Thymus (tissue), 11 donors: ENCODE measurements around the gene MLX. TPM values are rescaled to one million over a fixed set of nuclear protein-coding genes. Genes with fewer than 3 reads are reported as not detected.

ENCODE experiments used
- DNase-seq, 9 donors: peaks; one replicate each; pipeline ENCODE4 v3.0.0-alpha.2; 2013; ENCODE audit warnings: low spot score in 9 of 9, low read depth in 6 of 9, missing footprints in 1 of 9
- H3K27ac ChIP-seq, 2 donors: one replicate each; pipeline ENCODE4 v1.5.1; 2013; ENCODE audit warnings: control low read depth in 1 of 2, low read depth in 1 of 2, low read length in 1 of 2, mild to moderate bottlenecking in 1 of 2, moderate library complexity in 1 of 2
- H3K27me3 ChIP-seq, 2 donors: one replicate each; pipeline ENCODE4 v1.5.1; 2013; ENCODE audit warnings: low read length in 1 of 2; ENCODE audit not compliant: control insufficient read depth in 2 of 2, insufficient read depth in 1 of 2
- H3K36me3 ChIP-seq, 2 donors: one replicate each; pipeline ENCODE4 v1.5.1; 2013; ENCODE audit warnings: low read length in 1 of 2, mild to moderate bottlenecking in 1 of 2, moderate library complexity in 1 of 2; ENCODE audit not compliant: control insufficient read depth in 2 of 2, insufficient read depth in 2 of 2
- H3K4me1 ChIP-seq, 2 donors: one replicate each; pipeline ENCODE4 v1.5.1; 2013; ENCODE audit warnings: low read length in 2 of 2; ENCODE audit not compliant: control insufficient read depth in 2 of 2, insufficient read depth in 2 of 2
- H3K4me3 ChIP-seq, 2 donors: one replicate each; pipeline ENCODE4 v1.5.1; 2013; ENCODE audit warnings: low read length in 2 of 2, control low read depth in 1 of 2, mild to moderate bottlenecking in 1 of 2
- H3K9me3 ChIP-seq, 2 donors: one replicate each; pipeline ENCODE4 v1.5.1; 2013; ENCODE audit warnings: low read length in 1 of 2, mild to moderate bottlenecking in 1 of 2; ENCODE audit not compliant: control insufficient read depth in 2 of 2, insufficient read depth in 1 of 2
- whole genome bisulfite sequencing: extraction: QIAGEN DNeasy Blood & Tissue Kit; methylation state at CpG from one replicate; pipeline ENCODE4 v1.1.7; 2013; 5-methylcytosine and 5-hydroxymethylcytosine counted together
- polyA plus RNA-seq: library from polyadenylated mRNA; stranded (reverse); fragments of 200-250 nt; gene quantifications from one replicate; pipeline ENCODE4 v1.2.3, GENCODE V29; 2013
- total RNA-seq: library from RNA; stranded (reverse); fragments of 120-200 nt; gene quantifications from one replicate; pipeline ENCODE4 v1.2.4, GENCODE V29; 2013
- donor health status: healthy.

Gene MLX
- total and polyA plus RNA-seq, 2 donors: 29.3 to 45.2 TPM

- Histone ChIP-seq H3K27me3 (no peaks in the 10 kb centered on the region), H3K4me1 (peaks cover 15 to 31% of the 10 kb centered on the region in 2 donors), H3K9me3 (no peaks in the 10 kb centered on the region), H3K4me3 (no peak overlapping the region), H3K36me3 (peaks cover 14 to 16% of the 10 kb centered on the region in 2 donors), H3K27ac (no peak overlapping the region)
- no peak for DNase-seq
- 92% methylated on average over 3 of the region's 3 CpGs for WGBS
These were observed 6.7 kb upstream of the MLX start for GRCh38 chr17:42560246-42560645.

GRCh38 chr17:42561897-42562387 is 5.0 kb upstream of the MLX start, which contains the start of gene COASY:
TSS of gene COASY (plus strand) at chr17:42562148. CDS start at chr17:42562623, 475 bp downstream.
- Histone ChIP-seq H3K27me3 (no peaks in the 10 kb centered on the region), H3K27ac (peak within 1 kb of the TSS; percentile 84 to 86), H3K36me3 (peaks cover 24 to 29% of the 10 kb centered on the region in 2 donors), H3K4me1 (peaks cover 19 to 34% of the 10 kb centered on the region in 2 donors), H3K9me3 (no peaks in the 10 kb centered on the region), H3K4me3 (peak within 1 kb of the TSS; percentile 87 to 95)
- peak; percentile 86 to 98 (median 95) for DNase-seq
- WGBS: under 1% methylated on average over 26 of the region's 26 CpGs

- peak overlapping the region; percentile 87 to 95 for H3K4me3 ChIP-seq
- H3K9me3 ChIP-seq: no peaks in the 10 kb centered on the region
- H3K4me1 ChIP-seq: peaks cover 19 to 36% of the 10 kb centered on the region in 2 donors
- no peaks in the 10 kb centered on the region for H3K27me3 ChIP-seq
- H3K27ac ChIP-seq: peak overlapping the region; percentile 84 to 86
- DNase-seq: no peak
- WGBS: 21% methylated on average over 48 of the region's 48 CpGs
- H3K36me3 ChIP-seq: peaks cover 24 to 29% of the 10 kb centered on the region in 2 donors
These were observed 4.3 kb upstream of the MLX start for GRCh38 chr17:42562388-42563142.

GRCh38 chr17:42563143-42563509 is 3.8 kb upstream of the MLX start:
- H3K4me1 ChIP-seq: peaks cover 22 to 40% of the 10 kb centered on the region in 2 donors
- peaks cover 24 to 29% of the 10 kb centered on the region in 2 donors for H3K36me3 ChIP-seq
- DNase-seq: no peak
- H3K27me3 ChIP-seq: no peaks in the 10 kb centered on the region
- H3K9me3 ChIP-seq: no peaks in the 10 kb centered on the region
- no peak overlapping the region for H3K27ac ChIP-seq
- WGBS: 90% methylated on average over 14 of the region's 14 CpGs
- H3K4me3 ChIP-seq: peak overlapping the region; percentile 87 to 95

- no peak overlapping the region for H3K27ac ChIP-seq
- WGBS: 78% methylated on average over 1 of the region's 1 CpG
These were observed 3.4 kb upstream of the MLX start for GRCh38 chr17:42563543-42563942.

GRCh38 chr17:42563950-42564349 is 3.0 kb upstream of the MLX start:
- DNase-seq: no peak
- no peaks in the 10 kb centered on the region for H3K9me3 ChIP-seq
- H3K27ac ChIP-seq: no peak overlapping the region
- H3K27me3 ChIP-seq: no peaks in the 10 kb centered on the region
- peaks cover 30 to 37% of the 10 kb centered on the region in 2 donors for H3K36me3 ChIP-seq
- no peak overlapping the region for H3K4me3 ChIP-seq
- 92% methylated on average over 9 of the region's 9 CpGs for WGBS
- H3K4me1 ChIP-seq: peaks cover 22 to 44% of the 10 kb centered on the region in 2 donors

More at GRCh38 chr17:42563543-42563942, 3.4 kb upstream of the MLX start:
- H3K4me3 ChIP-seq: no peak overlapping the region
- no peak for DNase-seq
- peaks cover 25 to 33% of the 10 kb centered on the region in 2 donors for H3K36me3 ChIP-seq
- peaks cover 22 to 44% of the 10 kb centered on the region in 2 donors for H3K4me1 ChIP-seq
- H3K9me3 ChIP-seq: no peaks in the 10 kb centered on the region
- H3K27me3 ChIP-seq: no peaks in the 10 kb centered on the region

- H3K9me3 ChIP-seq: no peaks in the 10 kb centered on the region
- over 99% methylated on average over 15 of the region's 15 CpGs for WGBS
- peaks cover 40 to 47% of the 10 kb centered on the region in 2 donors for H3K36me3 ChIP-seq
- no peak overlapping the region for H3K4me3 ChIP-seq
- no peak for DNase-seq
- H3K27me3 ChIP-seq: no peaks in the 10 kb centered on the region
- peaks cover 22 to 41% of the 10 kb centered on the region in 2 donors for H3K4me1 ChIP-seq
- H3K27ac ChIP-seq: no peak overlapping the region
These were observed 1.9 kb upstream of the MLX start for GRCh38 chr17:42564815-42565522.

GRCh38 chr17:42565523-42566214 is 1.2 kb upstream of the MLX start:
- H3K27me3 ChIP-seq: no peaks in the 10 kb centered on the region
- H3K9me3 ChIP-seq: no peaks in the 10 kb centered on the region
- H3K27ac ChIP-seq: peak overlapping the region in 1 of 2 donors; percentile 92
- H3K4me1 ChIP-seq: peaks cover 22 to 41% of the 10 kb centered on the region in 2 donors
- no peak overlapping the region for H3K4me3 ChIP-seq
- 97% methylated on average over 16 of the region's 16 CpGs for WGBS
- H3K36me3 ChIP-seq: peaks cover 44 to 54% of the 10 kb centered on the region in 2 donors
- no peak for DNase-seq
